HG02840 (cell line): Measurements from ENCODE around the gene TULP4.
"Not testable (repeated sequence)": the region's sequence is repeated elsewhere in the genome, so short reads cannot be mapped to it uniquely, and the experiment has no call there.

Experiments used
- ATAC-seq: cut with Tn5 transposase; IDR thresholded peaks from one replicate; pipeline ENCODE4 v1.9.1; 2021; ENCODE audit warnings: mild to moderate bottlenecking, moderate library complexity, moderate number of reproducible peaks; ENCODE audit not compliant: unreplicated experiment, low FRiP score

The TULP4 gene

GRCh38 chr6:158452191-158452590, 139.9 kb downstream of the TULP4 start:
- ATAC-seq, result no peak

- no peak for ATAC-seq
These were observed 144.9 kb downstream of the TULP4 start for GRCh38 chr6:158457131-158457530.

DNA sequence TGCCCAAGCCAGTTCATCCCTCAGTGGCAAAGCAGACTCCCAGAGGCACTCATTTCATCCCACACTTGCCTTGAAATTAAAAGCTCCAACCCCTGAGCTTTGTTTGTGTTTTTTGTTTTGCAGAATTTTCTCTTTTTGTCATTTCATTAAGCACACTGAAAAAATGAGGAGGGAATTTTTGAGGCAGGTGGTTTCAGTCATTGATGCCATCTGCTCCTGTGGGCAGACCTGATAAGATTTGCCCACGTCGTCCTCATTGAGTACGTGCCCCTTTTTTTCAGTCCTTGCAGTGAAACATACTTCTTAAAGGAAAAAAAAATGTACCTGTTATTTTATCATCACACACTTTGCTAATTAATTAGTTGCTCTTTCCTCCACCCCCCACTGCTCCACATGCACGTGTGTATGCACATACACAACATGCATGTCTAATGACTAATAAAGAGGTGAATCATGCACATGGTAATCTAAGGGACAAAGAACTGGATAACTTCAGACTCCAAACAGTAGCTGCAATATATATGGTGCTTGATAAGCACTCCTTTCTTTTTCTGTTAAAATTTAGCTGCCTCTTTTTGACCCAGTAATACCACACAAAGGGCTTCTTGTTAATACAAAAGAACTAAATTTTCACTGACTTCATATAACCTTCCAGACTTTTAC, 145.5 kb downstream of the TULP4 start:
- ATAC-seq, result no peak

- ATAC-seq, result no peak
These were observed 147.5 kb downstream of the TULP4 start for GRCh38 chr6:158459726-158460125.

GRCh38 chr6:158460602-158461169, 148.4 kb downstream of the TULP4 start:
- no peak for ATAC-seq

GRCh38 chr6:158461954-158462353, 149.7 kb downstream of the TULP4 start:
- ATAC-seq, result no peak

DNA sequence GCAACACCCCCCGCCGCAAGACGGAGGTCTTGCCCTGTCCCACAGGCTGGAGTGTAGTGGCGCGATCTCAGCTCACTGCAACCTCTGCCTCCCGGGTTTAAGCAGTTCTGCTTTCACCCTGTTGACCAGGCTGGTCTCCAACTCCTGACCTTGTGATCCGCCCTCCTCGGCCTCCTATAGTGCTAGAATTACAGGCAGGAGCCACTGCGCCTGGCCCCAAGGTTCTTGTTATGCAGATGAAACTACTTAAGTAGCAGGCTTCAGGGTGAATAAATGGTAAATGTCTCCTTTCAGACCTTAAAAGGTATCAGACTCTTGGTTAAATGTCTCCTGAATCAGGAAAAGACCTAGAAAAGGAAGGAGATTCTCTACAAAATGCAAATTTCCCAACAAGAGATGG, 152.2 kb downstream of the TULP4 start:
- no peak for ATAC-seq

GRCh38 chr6:158465257-158465656, 153.0 kb downstream of the TULP4 start:
- ATAC-seq, result no peak

DNA sequence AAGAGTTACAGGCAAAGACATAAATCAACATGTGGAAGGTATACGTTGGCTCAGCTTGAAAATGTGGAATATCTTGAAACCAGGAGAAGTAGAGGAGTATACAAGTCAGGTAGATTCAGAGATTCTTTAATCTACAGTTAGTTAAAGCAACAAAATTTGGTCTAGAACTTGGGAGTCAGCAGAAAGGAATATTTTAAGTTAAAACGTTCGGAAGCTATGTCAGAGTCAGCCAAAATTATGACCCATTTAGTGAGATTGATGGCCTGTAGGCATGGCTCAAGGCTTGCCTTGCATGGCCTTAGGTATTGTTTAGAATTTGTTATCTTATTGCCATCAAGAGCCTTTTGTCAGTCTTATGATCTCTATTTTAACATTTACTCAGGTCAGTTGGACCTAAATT, 153.5 kb downstream of the TULP4 start:
- no peak for ATAC-seq

DNA sequence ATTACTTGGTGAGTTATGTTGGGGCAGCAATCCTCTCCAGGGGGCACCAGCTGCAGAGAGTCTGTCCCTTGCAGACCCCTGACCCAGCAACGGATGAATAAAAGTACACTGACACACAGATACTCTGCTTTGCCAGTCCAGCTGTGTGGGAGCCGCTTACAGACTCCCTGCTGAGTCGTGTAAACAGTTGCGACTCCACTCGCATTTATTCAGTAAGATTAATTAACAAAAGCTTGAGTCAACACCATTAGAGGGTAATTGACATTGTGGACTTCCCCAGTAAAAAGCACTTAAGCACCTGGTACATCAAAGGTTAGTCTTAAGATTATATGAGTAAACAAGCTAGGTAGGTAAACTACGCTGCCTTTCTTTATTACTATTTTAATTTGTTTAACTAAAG, 155.7 kb downstream of the TULP4 start:
- no peak for ATAC-seq

- ATAC-seq, result no peak
These were observed 156.4 kb downstream of the TULP4 start for GRCh38 chr6:158468666-158469065.

DNA sequence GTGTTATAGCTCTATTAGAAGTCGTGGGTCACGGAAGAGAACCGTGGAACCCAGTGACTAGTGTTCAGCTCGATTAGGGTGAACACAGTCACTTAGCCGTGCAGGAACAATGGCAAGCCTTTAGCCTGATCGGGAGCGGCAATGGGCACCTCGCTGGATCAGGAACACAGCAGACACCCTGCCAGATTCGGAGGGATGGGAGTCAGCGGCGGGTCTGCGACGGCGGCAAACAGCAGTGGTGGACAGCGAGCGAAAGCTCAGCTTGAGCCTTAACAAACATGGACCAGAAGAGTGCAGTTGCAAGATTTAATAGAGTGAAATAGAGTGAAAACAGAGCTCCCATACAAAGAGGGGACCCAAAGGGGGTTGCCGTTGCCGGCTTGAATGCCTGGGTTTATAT, 157.8 kb downstream of the TULP4 start:
- ATAC-seq, result not testable (repeated sequence)

DNA sequence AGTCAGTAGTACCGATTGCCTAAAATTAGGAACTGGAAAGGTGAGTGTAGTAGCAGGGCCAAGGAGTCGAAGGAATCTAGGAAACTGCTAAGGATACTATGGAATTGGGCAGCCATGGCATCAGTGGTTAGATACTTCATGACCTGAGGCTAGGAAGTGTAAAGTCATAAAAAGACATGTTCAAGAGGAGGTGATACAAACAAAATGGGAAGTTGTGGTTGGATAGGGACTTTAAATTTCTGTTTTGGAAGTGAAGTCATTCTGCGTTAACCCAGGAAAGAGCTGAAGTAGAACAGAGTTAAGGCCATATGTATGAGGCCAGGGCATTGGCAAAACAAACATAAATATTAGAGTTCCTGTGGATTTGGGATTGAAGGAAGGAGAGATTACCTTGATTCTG, 159.1 kb downstream of the TULP4 start:
- ATAC-seq, result no peak

GRCh38 chr6:158472447-158472846, 160.2 kb downstream of the TULP4 start:
- no peak for ATAC-seq

GRCh38 chr6:158474961-158475343, 162.7 kb downstream of the TULP4 start:
- ATAC-seq, result no peak

DNA sequence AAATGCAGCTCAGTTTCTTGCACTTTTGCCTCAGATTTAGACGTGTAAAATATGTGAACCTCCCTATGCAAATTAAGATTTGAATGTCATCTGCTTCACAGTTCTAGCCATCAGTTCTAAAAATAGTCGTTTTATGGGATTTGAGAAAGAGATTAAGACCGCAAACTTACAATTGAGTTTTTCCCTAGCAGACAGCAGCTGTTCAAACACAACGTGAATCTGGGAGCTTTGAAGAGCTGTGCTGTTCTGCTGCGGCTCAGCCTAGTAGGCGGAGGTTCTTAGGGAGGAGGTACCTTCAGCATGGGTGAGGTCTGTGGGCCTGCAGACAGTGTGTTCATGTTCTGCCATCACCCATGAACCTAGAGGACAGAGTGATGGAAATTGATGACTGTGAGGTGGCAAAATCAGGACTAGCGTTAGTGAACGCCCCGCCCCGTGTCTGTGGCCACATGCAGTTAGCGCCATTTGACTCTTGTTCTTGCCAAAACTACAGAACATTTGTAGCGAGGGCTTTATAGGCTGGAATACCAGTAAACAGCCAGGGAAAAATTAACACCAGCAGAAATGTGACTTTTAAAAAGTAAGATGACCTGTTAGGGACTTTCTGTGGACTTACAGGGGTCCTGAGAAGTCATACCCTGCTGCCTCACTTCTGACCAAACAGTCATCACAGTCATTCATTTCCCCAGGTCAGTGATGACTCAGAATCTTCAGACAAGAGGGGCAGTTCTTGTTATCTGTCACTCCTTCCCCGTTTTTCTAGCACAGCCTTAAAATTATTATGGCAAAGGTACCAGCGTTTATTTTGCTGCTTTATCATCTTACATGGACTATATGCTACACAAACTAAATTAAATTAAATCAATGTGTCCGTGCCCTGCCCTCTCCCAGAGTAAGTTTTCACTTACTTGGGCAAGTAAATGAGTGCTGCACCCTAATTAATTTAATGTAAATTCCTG, 163.4 kb downstream of the TULP4 start:
- peak; percentile 80 for ATAC-seq

DNA sequence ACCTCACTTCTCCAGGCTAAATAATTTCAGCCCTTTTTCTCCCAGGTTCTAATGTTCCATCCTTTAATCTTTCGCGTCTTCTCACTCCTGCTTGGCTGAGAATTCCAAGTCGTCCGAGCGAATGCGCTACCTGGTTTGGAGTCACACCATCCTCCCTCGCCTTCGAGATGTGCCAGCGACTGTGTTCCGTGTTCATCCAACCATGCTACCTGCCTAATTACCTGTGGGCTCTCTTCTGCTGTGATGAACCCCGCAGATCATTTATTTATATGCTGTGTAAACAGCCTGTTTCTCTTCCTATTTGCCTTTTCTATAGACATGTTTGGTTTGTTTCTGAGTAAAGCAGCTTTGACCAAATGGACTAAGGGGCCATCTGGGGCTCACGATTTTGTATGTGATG, 164.1 kb downstream of the TULP4 start:
- ATAC-seq, result no peak

DNA sequence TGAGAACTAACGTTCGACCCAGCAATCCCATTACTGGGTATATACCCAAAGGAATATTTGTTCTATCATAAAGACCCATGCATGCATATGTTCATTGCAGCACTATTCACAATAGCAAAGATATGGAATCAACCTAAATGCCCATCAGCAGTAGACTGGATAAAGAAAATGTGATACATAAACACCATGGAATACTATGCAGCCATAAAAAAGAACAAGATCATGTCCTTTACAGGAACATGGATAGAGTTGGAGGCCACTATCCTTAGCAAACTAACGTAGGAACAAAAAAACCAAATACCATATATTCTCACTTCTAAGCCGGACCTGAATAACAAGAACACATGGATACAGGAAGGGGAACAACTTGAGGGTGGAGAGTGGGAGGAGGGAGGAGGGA, 165.5 kb downstream of the TULP4 start:
- ATAC-seq, result not testable (repeated sequence)

DNA sequence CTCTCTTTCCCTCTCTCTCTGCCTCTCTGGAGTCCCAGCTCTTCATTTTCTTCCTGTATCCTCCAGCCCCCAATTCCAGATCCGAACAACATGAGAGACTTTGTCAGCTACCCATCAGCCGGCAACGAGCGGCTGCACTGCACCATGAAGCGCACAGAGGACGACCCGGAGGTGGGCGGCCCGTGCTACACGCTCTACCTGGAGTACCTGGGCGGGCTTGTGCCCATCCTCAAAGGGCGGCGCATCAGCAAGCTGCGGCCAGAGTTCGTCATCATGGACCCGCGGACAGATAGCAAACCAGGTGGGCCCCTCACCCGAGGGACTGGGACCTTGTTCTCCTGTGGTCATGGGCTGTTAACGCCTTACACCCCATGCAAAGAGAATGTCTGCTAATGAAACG, 168.7 kb downstream of the TULP4 start:
- no peak for ATAC-seq

GRCh38 chr6:158481690-158482473, 169.6 kb downstream of the TULP4 start:
- no peak for ATAC-seq

GRCh38 chr6:158485431-158485830, 173.2 kb downstream of the TULP4 start:
- no peak for ATAC-seq
